Measurements from ENCODE around the gene IFI27L1. TPM values are rescaled to one million over a fixed set of nuclear protein-coding genes. Genes with fewer than 3 reads are reported as not detected.

The IFI27L1 gene
- total and polyA plus RNA-seq, 2 of the 13 experiments (the other 11 are each of a cell fraction or from before 2014, with no cell fraction given): 11.9 to 19.0 TPM

- FAIRE-seq: peak; percentile 92
- H3K4me3 ChIP-seq (replicated peaks in 1 of 3; ENCODE audit: insufficient read depth in 1 of 3, low read depth in 2 of 3, low read length in 3 of 3): no peak overlapping the region
- peaks cover 0 to 3% of the 10 kb centered on the region in 2 experiments; a peak in 1 of 5 replicates for H3K36me3 ChIP-seq (replicated peaks in 1 of 2; ENCODE audit: control insufficient read depth in 1 of 2, insufficient read depth in 2 of 2, low read length in 2 of 2)
- H2AFZ ChIP-seq (ENCODE audit: low read length): no peak overlapping the region
- no TSS peak for BruUV-seq (replicated peaks)
- H3K9ac ChIP-seq (ENCODE audit: insufficient read depth, low read depth, low read length): no peak overlapping the region
- no peaks in the 10 kb centered on the region for H3K79me2 ChIP-seq (ENCODE audit: insufficient read depth, low read length)
- no peak overlapping the region for H3K27ac ChIP-seq (ENCODE audit: extremely low read length, insufficient read depth, low read length)
- DNase-seq (ENCODE audit: low spot score): peak; percentile 73
- CTCF ChIA-PET (ENCODE audit: low intra/inter-chr PET ratio, low total read pairs): interaction anchor here (1.1 to 1.4 kb wide), 4 partner anchors 66 to 144 kb away, joined by 3 to 11 read pairs (median 4); no protein-coding TSS in a partner anchor
- ATAC-seq: peak; percentile 90
- peaks cover 44% of the 10 kb centered on the region for H3K4me1 ChIP-seq (ENCODE audit: insufficient read depth, low read length)
- 14% methylated on average over 8 of the region's 12 CpGs for WGBS (ENCODE audit: low lambda C conversion rate)
- no peaks in the 10 kb centered on the region for H4K20me1 ChIP-seq (ENCODE audit: insufficient read depth, low read length)
- intact Hi-C loops (cut with micrococcal nuclease; ENCODE audit: unreplicated experiment) (loop anchor here (1.0 to 5.0 kb wide), 3 partner anchors 46 to 271 kb away; partner anchors contain the start of genes DDX24 and IFI27L1), in situ Hi-C loops (cut with HindIII; ENCODE audit: extremely low pct_ligation_motif_present, low pct_unique_long_range_greater_than_20kb) (loop anchor here (5.0 kb wide), 1 partner anchor 101 kb away; no protein-coding TSS in a partner anchor)
- 0 out of 2 replicates have a peak overlapping the region, but pooled peaks have one; percentile 9 for H3K4me2 ChIP-seq (ENCODE audit: low read depth, low read length)
- no peaks in the 10 kb centered on the region for H3K9me3 ChIP-seq (ENCODE audit: low read length)
- no peaks in the 10 kb centered on the region for H3K27me3 ChIP-seq (ENCODE audit: control insufficient read depth in 1 of 2, insufficient read depth in 2 of 2, low read length in 2 of 2)
- POLR2A ChIA-PET: interaction anchor here (0.6 to 1.8 kb wide), 12 partner anchors 8 to 256 kb away, joined by 3 to 7 read pairs (median 4); partner anchors contain the start of genes DDX24, IFI27L1, OTUB2 and SERPINA10
- TF ChIP-seq YEATS4 (CRISPR knock-in tag; IDR thresholded peaks at IDR 0.05; ENCODE audit: borderline replicate concordance) (no peak), SOX5 (CRISPR knock-in tag; IDR thresholded peaks at IDR 0.05; ENCODE audit: borderline replicate concordance) (no peak), ZNF691 (CRISPR knock-in tag; IDR thresholded peaks at IDR 0.05; ENCODE audit: borderline replicate concordance, low read depth) (0 out of 2 replicates have a peak, but pooled peaks have one; percentile 30), ZNF30 (CRISPR knock-in tag; IDR thresholded peaks at IDR 0.05) (no peak), SNAPC4 (CRISPR knock-in tag; IDR thresholded peaks at IDR 0.05) (no peak), MED13 (CRISPR knock-in tag; IDR thresholded peaks at IDR 0.05) (no peak), MATR3 (CRISPR knock-in tag; IDR thresholded peaks at IDR 0.05) (no peak), ERF (CRISPR knock-in tag; IDR thresholded peaks at IDR 0.05) (0 out of 2 replicates have a peak, but pooled peaks have one; percentile 42), ZNF280D (CRISPR knock-in tag; IDR thresholded peaks at IDR 0.05) (no peak), ZNF788 (CRISPR knock-in tag; IDR thresholded peaks at IDR 0.05; ENCODE audit: borderline replicate concordance) (peak; percentile 19; the same call in 1 of the 2 replicates), ATF1 (CRISPR knock-in tag; IDR thresholded peaks at IDR 0.05) (no peak), FOSL1 (CRISPR knock-in tag; IDR thresholded peaks at IDR 0.05; ENCODE audit: borderline replicate concordance) (no peak)
These were observed 44.6 kb upstream of the IFI27L1 start for GRCh38 chr14:94036313-94037167.
